Measurements from ENCODE around the gene ZBTB46.
"Not testable (repeated sequence)": the region's sequence is repeated elsewhere in the genome, so short reads cannot be mapped to it uniquely, and the experiment has no call there.

The ZBTB46 gene

DNA sequence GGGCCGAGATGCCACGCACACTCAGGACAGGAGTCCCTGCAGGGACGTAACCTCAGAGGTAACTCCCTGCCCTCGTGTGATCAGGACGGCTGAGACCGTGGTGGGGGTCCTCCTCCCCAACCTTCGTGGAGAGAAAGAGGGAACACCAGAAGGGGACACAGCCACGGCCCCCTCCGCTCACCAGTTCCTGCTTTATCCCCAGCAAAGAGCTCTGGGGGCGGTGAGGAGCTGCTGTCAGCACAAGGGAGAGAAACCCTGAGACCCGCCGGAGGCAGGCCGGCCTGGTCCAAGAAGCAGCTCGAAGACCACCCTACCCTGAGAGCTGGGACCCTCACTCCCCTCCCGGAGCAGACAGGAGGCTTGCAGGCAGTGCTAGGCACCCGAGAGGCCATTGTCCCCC, 47.1 kb downstream of the ZBTB46 start:
- no peak for DNase-seq

DNA sequence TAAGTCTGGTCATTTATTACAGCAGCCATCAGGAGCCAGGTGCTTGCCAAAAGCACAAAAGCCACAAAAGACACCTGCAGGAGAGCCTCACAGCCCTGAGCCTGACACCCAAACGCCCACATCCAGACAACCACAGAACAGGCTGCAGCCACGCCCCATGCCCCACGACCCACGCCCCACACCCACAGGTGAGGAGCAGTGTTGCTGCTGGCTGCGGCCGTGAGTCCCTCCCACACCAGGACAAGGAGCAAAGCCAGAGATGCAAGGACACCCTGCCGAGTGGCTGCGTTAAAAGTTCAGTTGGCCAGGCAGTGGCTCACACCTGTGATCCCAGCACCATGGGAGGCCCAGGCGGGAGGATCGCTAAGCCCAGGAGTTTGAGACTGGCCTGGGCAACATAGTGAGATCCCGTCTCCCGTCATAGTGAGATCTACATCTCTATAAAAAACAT, 48.5 kb downstream of the ZBTB46 start:
- DNase-seq = no peak

DNA sequence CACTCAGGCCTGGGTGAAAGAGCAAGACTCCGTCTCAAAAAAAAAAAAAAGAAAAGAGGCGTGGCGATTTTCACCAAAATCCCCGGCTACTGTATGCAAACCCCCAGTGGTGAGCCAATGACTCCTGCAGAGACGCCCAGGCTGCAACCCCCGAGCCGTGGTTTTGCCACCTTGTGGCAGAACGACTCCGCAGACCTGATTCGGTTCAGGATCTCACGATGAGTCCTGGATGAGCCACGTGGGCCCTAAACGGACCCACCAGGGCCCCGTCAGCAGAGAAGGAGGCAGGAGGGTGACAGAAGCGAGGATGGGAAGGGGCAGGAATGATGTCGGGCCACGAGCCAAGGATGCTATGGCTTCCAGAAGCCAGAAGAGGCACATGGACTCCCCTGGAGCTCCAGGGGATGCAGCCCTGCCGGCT, 49.0 kb downstream of the ZBTB46 start:
- no peak for DNase-seq

DNA sequence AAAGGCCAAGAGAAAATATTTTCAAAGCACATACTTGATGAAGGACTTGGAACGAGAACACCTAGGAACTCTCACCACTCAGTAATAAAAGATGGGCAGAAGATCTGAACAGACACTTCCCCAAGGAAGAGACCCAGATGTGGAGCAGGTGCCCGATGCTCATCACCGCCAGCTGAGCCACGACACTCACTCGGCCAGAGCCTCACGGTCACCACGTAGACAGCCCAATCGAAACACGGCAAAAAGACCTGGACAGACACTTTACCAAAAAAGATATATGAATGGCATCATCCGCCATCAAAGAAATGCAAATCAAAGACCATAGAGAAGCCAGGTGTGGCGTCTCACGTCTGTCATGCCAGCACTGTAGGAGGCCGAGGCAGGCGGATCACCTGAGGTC, 49.9 kb downstream of the ZBTB46 start:
- DNase-seq = no peak

- no peak for DNase-seq
These were observed 52.2 kb downstream of the ZBTB46 start for GRCh38 chr20:63778857-63779256.

DNA sequence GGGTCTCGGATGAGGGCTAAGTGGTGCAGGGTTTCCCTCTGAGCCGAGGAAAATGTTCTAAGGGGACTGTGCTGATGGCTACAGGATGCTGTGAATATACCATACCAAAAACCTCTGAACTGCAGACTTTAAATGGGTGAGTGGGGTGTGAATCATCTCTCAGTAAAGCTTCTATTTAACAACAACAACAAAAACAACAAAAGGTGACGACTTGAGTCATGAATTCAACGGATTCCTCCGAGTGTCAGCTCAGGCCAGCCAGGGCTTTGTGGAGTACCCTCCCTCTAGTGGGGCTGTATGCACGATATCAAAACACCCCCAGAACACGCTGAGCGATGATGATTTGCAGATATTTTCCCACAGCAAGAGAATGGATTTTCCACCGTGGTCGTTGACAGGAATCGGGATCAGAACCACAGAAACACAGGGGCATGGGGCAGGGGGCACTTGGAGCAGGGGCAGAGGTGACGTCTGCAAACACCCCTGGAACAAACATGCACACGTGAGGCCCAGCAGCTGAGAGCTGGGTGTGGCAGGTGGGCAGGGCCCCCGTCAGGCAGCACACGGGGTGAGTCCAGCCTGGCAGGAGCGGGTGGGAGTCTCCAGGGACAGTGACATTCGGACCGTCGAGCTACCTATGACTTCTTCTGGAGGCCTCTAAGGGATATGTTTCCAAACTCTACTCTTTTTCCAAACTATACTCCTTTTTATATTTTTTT, 52.9 kb downstream of the ZBTB46 start:
- DNase-seq = no peak

DNA sequence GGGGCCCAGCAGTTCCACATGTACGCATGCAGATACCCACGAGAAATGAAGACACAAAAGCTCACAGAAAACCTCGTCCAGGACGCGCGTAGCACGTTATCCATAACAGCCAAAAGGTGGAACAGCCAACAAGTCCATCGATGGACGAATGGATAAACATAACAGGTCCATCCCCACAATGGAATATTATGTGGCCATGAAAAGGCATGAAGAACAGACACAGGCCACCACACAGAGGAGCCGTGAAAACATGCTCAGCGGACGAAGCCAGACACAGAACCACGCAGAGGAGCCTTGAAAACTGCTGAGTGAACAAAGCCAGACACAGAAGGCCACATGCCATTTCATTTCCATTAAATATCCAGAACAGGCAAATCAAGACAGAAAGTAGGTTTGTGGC, 53.5 kb downstream of the ZBTB46 start:
- no peak for DNase-seq

- DNase-seq = not testable (repeated sequence)
These were observed 54.2 kb downstream of the ZBTB46 start for GRCh38 chr20:63776875-63777274.

GRCh38 chr20:63775096-63775978, 55.7 kb downstream of the ZBTB46 start:
- no peak for DNase-seq

GRCh38 chr20:63774306-63774705, 56.8 kb downstream of the ZBTB46 start:
- DNase-seq = no peak

GRCh38 chr20:63773571-63774241, 57.4 kb downstream of the ZBTB46 start:
- DNase-seq = no peak

- no peak for DNase-seq
These were observed 58.1 kb downstream of the ZBTB46 start for GRCh38 chr20:63772781-63773518.

DNA sequence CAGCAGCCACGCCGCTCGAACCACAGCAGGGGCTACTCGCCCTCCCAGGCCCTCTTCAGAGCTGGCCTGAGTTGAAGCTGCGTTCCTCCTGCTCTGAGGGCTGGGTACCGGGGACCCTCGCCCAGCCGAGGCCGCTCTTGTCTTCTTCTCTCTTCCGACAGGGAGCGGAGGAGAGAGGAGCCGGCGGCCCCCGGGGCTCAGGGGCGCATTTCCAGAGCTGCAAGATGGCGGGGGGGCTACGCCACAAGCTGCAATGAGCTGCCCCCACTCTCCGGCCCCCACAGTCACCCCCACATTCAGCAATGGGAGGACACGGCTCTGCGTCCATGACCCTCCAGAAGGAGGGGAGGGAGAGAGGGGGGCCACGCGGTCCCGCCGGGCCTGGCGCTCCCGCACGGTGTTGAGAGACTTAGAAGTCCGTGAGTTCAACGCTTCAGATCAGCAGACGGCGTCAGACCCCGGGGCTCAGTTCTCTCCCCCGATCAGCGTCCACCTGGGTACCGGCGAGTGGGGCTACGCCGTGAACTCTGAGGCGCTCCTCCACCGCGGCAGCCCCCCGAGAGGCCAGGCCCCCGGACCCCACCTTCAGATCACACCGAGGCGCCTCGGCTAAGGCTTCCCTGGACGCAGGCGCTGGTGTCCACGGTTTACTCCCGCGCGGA, 59.9 kb downstream of the ZBTB46 start:
- DNase-seq = no peak

- no peak for DNase-seq
These were observed 61.1 kb downstream of the ZBTB46 start for GRCh38 chr20:63769891-63770474.

GRCh38 chr20:63768591-63769515, 62.2 kb downstream of the ZBTB46 start:
- no peak for DNase-seq

DNA sequence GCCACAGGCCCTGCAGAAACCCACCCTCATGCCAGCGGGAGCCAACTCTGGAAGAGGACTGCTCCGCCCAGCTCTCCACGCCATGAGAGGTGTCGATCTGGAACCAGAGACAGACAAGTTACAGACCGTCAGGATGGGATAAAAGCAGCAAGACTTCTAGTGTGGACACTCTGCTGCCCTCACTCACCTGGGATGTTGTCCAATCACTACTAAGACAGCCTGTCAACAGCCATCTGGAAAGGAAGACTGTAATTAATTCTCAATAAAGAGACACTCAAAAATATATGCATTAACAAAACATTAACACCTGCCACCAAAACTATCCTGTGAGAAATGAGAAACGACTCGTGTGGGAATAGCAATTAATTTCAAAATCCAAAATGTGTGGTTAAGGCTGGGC, 63.2 kb downstream of the ZBTB46 start:
- no peak for DNase-seq

- DNase-seq = no peak
These were observed 63.6 kb downstream of the ZBTB46 start for GRCh38 chr20:63767456-63767855.

GRCh38 chr20:63766695-63767426, 64.2 kb downstream of the ZBTB46 start:
- no peak for DNase-seq

GRCh38 chr20:63765902-63766301, 65.2 kb downstream of the ZBTB46 start:
- DNase-seq = peak; percentile 91

Data from hematopoietic multipotent progenitor cell treated with erythropoietin and hydrocortisone succinate and interleukin-3 and kit ligand, for 8 days (in vitro differentiated cells).